ENCODE results near the gene FGF7.
"Not testable (repeated sequence)": the region's sequence is repeated elsewhere in the genome, so short reads cannot be mapped to it uniquely, and the experiment has no call there.

Gene FGF7

GRCh38 chr15:49495993-49496753, 73.1 kb downstream of the FGF7 start:
- DNase-seq (ENCODE audit: low read depth), result no peak

- no peak for DNase-seq (ENCODE audit: low read depth)
Observed at GRCh38 chr15:49501586-49501985, 78.5 kb downstream of the FGF7 start.

GRCh38 chr15:49506341-49506740, 83.3 kb downstream of the FGF7 start:
- no peak for DNase-seq (ENCODE audit: low read depth)

GRCh38 chr15:49507261-49507660, 84.2 kb downstream of the FGF7 start:
- DNase-seq (ENCODE audit: low read depth), result no peak

- not testable (repeated sequence) for DNase-seq (ENCODE audit: low read depth)
Observed at GRCh38 chr15:49512739-49513138, 89.7 kb downstream of the FGF7 start.

- DNase-seq (ENCODE audit: low read depth), result no peak
Observed at GRCh38 chr15:49521802-49522201, 98.8 kb downstream of the FGF7 start.

GRCh38 chr15:49528289-49528688, 105.2 kb downstream of the FGF7 start:
- no peak for DNase-seq (ENCODE audit: low read depth)

GRCh38 chr15:49530092-49530491, 107.0 kb downstream of the FGF7 start:
- no peak for DNase-seq (ENCODE audit: low read depth)
